NCI-H2081 treated with DMSO at 0.1 percent for 48 hours (cell line): Measurements from ENCODE around the gene CLCA1.
"Not testable (repeated sequence)": the region's sequence is repeated elsewhere in the genome, so short reads cannot be mapped to it uniquely, and the experiment has no call there.

Experiments
- DNase-seq: peaks from one replicate; lab custom pipeline; 2025; lab: John Stamatoyannopoulos, UW

CLCA1 gene

DNA sequence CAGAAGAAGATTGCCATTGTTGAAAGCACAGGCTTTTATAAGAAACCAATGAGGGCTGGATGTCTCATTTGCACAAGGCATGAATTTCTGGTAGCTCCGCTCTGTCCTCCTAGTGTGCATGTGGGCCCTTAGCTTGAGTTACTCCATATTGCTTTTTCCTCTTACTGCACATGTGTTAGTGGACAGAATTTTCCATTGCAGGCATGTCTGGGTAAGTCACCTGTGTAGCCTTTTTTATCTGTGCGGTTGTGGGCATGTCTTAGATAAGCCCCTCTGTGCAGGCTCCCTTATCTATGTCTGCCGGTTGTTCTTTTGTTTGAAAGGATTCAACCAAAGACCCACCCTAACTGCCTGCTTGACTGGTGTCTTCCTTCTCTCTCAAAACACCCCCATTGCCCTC lies 7.2 kb upstream of the CLCA1 start:
- no peak for DNase-seq

DNA sequence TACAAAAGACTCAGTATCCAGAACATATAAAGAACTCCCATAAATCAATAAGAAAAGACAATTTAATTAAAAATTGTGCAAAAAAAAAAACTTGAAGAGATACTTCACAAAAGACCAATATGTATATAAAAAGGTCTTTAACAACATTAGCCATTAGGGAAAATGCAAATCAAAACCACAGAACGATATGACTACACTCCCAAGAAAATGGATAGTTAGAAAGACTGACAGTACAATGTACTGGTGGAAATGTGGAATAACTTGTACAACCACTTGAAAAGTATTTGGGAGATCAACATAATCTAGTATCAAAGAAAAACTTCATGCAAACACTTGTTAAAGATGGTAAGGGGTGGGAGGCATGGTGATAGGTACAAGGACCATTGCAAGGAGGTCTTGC lies 3.9 kb upstream of the CLCA1 start:
- DNase-seq: no peak

DNA sequence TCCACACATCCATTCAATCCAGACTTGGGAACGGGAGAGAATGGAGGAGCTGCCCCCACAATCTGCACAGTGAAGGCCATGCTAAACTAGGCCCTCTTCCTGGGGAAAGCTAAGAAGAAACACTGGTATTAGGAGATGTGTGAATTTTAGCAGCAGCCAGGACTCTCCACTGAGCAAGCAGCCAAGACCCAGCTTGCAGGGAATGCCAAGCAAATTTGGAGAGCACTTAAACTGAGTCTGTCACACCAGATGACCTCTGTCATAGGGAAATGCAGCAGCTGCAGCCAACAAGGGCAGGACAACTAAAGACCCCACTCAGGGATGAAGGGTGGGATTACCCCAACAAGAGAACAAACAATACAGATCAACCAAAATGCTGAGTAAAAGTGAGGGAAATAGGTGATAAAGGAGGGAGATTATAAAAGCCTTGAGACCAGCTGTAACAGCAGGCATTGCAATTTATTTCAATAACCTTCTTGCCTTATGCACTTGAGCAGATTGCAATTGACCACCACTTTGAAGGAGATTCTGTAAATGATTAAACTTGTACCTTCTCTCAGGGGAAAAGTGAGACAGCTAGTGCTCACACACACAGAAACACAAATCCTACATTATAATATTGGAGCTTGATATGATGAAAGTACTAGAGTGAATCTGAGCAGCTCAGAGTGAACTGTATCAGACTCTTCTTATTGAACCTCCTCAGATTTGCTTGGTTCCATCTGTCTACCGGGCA lies 2.5 kb upstream of the CLCA1 start:
- DNase-seq: no peak

DNA sequence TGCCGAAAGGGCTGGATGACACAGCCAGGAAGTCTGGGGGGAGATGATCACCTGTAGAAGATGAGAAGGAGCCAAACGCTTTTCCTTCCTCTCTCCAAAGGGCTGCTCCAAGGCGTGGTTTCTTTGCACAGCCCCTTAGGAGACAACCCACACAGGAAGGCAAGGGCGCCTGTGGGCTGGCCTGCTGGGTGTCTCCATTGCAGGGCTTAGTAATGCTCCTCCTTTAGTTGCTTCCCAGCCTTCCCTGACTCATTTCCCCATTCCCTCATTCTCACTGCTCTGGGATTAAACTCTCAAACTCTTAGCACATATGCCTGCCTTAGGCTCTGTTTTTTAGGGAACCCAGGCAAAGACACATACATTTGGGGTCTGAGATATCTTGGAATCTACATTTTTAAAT lies 1.7 kb upstream of the CLCA1 start:
- no peak for DNase-seq

DNA sequence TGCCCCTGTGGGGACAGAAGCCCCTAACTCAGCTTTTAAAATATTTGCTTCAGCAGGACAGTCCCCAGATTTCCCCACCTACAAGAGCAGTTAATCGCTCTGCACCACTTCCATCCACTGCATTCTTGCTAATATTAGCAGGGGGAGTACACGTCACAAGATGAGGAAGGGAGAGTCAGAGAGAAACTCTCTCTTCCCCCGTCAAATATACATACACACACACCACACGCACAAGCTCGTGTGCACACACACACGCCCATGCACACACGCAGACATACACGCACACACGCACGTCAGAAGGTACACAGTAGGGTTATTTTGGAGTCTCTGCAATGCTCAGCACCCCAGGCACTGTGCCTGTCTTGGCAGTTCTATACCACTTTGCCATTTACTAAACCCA lies 2.1 kb downstream of the CLCA1 start:
- no peak for DNase-seq

DNA sequence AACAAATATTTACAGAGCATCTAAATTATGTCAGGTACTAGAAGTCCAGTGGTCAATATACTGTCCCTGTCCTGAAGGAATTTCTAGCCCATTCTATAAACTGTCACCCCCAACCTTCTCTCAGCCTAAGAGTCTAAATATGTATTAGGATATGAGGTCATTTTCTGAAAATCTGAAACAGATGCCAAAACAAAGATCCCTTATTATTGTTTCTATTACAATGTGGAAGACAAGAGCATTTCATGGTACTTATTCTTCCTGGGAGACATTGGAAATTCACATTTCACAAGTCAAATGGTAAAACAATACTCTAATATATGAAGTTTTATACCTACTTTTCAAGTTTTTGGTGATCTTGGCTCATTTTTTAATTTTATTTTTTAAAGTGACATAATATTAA lies 2.6 kb downstream of the CLCA1 start:
- DNase-seq: no peak

DNA sequence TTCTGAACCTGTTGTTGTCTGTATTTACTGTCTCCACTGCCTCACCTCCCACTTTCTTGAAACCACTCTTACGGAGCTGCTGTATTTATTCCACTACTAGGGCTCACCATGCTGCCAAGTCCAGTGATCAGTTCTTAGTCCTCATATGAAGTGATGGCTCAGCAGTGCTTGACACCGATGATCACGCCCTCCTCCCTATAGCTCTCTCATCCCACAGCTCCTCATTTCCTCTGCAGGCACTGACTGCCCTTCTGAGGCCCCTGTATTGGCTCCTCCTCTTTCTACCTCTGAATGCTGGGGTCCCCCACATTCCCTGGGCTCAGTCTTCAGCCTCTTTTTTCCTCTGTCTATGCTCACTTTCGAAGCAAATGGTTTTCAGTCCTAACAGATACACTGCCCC lies 3.4 kb downstream of the CLCA1 start:
- DNase-seq: no peak

DNA sequence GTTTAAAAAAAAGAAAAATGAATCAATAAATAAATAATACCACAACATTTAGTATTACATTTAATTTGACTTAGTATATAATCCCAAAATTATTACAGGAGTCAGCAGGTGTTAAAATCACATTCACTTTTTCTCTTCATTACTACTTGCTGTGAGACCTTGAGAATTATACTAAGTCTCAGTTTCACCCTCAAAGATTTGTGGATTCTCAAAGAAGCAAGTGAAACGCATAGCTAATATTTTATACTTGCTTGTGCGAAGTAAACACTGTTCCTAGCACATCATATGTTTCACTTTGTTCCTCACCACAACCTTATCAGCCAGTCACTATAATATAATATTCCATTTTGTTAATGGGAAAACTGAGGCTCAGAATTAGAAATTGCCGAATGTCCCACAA lies 4.0 kb downstream of the CLCA1 start:
- no peak for DNase-seq

DNA sequence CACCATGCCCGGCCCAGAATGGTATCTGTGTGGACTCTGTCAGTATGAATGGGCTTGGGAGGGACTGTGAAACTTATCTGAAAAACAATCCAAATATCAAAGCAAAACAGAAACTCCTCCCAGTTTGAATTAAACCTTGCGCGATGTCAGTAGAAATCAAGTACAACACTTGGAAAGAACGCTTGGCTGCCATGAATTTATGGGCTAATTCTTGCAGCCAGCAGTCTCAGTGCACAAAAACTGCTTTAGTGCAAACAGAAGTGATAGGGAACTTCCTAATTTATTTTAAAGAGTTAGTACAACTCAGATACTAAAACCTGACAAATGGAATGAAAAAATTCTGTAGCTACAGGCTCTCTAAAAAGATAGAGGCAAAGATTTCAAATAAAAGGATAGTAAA lies 8.5 kb downstream of the CLCA1 start:
- DNase-seq: no peak

DNA sequence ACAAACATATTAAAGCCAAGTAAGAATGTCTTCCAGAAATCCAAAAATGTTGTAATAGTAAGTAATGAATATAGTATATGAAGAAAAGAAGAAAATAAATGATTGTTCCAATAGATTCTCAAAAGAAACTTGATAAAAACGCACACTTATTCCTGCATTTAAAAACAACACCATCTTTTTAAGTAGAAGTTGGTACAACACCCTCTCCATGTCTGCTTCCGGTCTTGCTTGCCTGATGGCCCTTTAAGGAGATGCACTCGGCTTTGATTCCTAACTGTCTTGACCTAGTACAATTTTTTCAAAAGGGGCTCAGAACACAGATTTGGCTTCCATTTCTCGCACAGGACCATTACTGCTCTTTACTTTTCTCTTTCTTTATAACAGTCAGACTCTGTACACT lies 9.0 kb downstream of the CLCA1 start:
- no peak for DNase-seq

DNA sequence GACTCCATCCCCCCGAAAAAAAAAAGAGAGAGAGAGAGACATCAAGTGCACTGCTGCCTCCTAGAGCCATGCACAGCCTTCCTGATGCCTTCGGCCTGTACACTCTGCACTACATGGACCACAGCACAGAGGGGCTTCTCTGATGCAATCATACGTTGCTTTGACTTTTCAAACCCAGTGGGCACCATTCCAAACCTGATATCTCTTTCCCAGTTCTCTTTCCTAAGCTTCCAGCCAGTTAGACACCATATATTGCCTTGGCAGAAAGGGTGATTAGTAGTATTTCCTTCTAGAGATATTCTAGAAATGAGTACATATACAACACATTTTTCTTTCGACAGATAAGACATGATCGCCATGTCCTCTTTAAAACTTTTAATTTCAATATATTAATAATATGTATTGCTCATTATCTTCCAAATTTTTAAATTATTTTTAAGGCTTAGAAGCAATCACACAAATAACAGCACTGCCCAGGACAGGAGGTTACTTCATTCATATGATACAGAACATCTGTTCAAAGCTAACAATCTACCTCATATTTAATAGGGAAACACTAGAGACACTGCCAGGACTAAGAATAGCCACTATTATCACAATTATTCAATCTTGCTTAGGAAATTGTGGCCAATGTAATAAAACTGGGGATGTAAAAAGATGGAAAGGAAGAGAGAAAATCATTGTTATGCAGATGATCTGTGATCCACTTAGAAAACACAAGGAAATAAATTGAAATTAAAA lies 9.9 kb downstream of the CLCA1 start:
- no peak for DNase-seq

DNA sequence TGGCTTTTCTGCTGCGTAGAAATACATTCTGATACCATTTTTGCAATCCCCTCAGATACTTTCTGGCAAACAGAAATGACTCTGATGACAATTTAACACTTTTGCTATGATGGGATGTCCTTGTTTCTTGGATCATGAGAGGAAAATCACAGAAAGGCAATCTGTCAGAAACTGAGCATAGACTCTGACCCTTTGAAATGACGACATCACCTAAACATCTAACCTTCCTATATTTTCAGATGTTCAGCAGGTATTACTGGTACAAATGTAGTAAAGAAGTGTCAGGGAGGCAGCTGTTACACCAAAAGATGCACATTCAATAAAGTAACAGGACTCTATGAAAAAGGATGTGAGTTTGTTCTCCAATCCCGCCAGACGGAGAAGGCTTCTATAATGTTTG lies 13.2 kb downstream of the CLCA1 start:
- no peak for DNase-seq

DNA sequence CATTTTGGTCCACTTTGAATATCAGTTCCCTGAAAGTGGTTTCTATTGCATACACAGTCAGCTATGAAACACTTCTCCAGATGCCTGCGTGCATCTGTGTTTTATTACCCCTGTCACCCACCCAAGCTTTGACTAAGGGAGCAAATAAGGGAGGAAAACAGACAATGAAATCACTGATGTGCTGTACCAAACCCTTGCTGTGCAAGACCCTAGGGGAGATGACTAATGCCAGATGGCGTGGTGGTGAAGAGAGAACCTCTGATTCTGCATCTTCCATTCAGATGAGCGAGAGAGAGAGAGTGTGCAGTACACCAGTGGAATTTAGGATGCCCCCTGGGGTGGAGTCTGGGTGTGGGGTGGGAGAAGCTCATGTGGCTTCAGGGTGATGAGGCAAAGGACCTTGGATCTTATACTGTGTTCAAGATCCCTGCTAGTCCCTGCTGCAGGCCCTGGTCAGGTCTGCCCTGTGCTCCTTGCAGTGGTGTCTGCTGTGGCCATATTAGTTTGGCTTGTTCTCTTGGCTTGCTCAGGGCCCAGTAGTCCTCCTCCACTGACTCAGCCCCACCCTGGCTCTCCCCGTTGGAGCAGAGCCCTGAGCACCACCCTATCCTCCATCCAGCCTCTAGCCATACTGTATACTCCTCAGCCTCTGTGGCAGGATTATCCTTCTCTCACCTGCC lies 18.5 kb downstream of the CLCA1 start:
- no peak for DNase-seq

DNA sequence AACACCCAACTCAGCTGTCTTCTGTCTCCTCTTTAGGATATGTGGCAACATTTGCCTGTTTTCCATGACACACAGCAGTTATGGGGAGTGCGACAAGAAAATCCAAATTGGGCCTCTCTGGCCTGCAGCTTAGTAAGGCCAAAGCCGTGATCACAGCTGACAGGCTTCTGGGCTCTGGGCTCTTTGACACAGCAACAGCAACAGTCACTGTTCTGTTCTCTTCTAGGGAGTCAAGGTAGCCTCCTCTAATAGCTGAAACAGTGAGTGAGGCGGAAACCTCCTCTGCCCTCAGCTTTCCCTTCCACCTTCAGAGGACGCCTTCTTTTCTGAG lies 19.0 kb downstream of the CLCA1 start:
- DNase-seq: no peak

DNA sequence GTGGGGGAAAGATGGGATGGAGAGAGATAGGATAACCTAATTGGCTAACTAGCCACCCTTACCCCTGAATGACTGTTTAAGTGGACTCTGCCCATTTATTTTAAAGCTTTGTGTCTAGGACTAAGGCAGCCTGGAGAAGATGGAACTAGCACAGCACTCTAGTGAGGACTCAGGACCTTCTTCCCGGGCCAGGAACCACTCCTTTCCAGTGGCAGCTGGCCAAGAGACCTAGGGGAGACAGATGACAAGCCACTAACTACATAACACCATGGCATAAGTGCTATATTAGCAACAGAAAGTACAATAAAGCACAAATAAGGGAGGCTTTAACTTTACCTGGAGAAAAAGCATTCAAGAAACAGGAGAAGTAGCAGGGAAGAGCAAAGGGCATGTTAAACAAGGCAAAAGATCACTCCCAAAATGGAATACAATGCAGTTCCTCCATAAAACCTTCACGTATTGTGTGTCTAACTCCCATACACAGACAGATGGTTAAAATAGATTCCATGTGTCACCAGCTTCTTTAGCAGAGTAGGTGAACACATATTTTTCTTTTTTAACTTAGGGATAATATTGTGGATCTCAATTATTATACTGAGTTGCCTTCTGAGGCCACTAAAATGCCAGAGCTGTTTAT lies 20.6 kb downstream of the CLCA1 start:
- no peak for DNase-seq

DNA sequence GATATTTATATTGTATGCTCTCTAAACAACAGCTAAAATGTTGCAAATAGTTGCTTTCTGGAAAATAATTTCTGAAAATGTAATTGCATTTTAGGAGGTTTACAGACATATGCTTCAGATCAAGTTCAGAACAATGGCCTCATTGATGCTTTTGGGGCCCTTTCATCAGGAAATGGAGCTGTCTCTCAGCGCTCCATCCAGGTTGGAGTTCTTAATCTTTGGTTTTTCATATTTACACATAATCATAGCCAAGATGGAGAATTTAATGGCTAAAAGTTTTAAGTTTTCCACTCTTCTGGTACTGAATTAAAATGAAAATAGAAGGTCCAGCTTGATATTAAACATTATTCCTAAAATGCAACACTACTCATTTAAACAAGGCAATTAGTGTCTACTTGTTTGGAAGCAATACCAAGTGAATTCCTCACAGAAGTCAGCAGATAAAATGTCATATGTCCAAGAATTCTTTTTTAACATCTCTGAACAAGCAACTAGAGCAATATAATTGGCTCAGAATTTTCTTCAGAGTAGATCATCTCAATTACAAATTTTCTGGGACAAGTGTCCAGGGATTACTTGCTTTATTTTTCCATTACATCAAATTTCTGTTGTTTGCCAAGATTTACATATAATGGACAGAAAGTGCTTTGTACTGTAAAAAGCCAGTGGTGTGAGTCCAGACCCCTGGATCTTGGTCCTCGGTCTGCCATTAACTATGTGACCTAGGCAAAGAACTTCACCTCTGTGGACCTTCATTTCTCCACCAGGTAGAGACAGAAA lies 22.6 kb downstream of the CLCA1 start:
- DNase-seq: no peak

DNA sequence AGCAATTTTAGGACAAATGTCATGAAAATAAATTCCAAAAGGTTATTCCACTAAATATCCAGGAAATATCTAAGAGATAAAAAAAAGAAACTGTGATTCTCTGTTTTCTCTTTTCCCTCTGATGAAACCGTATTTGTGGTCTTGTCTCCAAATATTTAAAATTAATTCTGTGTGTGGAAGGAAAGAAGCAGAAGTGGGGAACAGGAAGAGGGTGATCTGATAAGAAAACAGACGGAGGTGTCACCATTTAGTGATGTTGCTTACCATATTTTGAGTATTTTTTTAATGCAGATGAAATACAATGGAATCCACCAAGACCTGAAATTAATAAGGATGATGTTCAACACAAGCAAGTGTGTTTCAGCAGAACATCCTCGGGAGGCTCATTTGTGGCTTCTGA lies 29.6 kb downstream of the CLCA1 start:
- DNase-seq: no peak

DNA sequence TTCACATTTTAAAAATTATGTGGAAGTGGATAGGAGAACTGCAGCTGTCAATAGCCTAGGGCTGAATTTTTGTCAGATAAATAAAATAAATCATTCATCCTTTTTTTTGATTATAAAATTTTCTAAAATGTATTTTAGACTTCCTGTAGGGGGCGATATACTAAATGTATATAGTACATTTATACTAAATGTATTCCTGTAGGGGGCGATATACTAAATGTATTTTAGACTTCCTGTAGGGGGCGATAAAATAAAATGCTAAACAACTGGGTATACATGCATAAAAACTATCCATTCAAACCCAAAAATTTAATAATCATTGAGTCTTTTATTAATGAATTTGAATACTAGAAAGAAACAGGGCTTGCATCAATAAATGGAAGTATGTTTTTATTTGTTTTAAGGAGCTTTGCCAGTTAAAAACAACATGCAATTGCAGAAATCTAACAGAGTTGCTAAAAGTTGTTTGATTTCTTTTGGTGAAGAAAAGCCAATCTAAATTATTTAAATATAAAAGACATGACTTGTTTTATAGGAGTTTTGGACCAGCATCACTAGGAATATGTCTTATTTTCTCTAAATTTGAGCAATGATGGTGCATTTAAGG lies 31.4 kb downstream of the CLCA1 start:
- DNase-seq: peak; percentile 7

DNA sequence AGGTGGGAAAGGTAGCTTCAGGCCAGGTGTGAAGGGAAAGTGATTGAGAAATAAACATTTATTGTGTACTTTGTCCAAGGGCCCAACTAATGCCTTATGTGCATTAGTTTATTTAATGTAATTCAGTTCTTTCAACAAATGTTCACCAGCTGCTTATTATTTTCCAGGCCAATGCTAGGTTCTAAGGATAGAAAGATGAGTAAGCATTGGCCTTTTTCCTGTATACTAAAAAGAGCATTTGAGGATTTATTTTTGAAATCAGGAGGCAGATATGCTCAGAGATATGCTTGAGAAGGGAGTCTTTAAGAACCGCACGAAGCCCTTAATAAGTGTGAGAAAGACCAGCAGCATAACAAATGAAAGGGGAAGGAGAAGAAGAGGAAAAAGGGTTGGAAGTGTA lies 32.0 kb downstream of the CLCA1 start:
- no peak for DNase-seq

DNA sequence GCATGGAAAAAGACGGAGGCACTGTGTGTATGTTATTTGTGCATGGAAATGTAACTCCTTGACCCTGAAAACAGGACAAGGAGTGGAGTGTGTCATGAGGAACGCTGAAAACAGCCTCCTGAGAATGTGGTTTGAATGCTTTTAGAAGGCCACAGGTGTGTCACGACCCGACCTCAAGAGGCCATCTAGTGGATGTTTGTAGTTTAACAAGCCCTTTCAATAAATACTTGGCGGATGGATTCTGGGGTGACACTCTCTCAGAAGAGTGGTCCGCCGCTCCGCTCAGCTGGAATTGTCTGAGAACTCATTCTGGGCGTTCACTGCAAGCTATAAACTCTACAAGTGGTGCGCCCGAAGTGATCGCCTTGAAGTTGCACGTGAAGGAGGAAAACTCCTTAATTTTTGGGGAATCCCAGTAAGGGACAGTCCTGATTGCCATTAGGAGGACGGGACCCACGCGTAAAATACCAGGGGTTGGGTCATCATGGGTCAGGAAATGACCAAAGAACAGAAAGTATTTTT lies 33.5 kb downstream of the CLCA1 start:
- DNase-seq: not testable (repeated sequence)

DNA sequence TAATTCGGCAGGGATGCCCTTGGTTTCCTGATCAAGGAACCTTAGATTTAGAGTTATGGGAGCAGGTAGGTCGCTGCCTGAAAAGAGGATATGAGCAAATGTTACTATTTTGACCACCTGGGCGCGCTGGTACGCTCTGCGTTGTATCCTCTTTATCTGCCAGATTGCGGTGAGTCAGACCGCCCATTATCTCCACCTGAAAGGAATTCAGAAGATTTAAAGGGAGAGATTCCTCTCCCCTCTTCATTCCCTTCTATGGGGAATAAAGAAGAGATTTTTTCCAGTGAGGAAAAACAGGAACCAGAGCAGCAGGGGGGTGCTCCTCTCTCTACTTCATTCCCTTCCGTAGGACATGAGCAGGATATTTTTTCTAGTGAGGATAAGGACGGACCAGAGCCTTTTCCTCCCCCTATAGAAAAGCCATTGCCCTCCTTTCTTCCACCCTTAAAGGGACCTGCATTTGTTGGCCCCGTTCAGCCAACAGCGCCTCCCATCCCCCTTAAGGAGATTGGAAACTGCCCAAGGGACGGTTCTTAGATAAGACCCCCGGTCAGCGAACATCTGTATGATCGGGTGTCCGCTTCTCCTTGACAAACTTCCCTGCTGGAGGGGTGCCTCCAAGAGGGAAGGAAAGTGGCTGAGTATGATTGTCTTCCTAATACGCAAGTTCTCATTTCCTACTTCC lies 34.1 kb downstream of the CLCA1 start:
- DNase-seq: no peak
